Stimulated activated effector memory CD8-positive, alpha-beta T cell treated with anti-CD3 and anti-CD28 coated beads, Interleukin-12 subunit alpha, Interleukin-12 subunit beta, amount 100 ng/mL, for 72 hours (primary cell): ENCODE measurements around the gene HOXC4.

Experiments
- ATAC-seq: fragments of 150-1000 bp; cut with Tn5 transposase; 2 replicates; pipeline ENCODE4 v1.10.0; 2021
- DNase-seq, 2 donors: peaks; one replicate each; pipeline ENCODE4 v3.0.0; 2021 to 2022; ENCODE audit warnings: low spot score in 2 of 2
- H3K27ac Mint-ChIP-seq: one replicate; pipeline ENCODE4 v1.8.0; 2022; ENCODE audit warnings: mild to moderate bottlenecking, mixed read lengths
- H3K36me3 Mint-ChIP-seq: one replicate; pipeline ENCODE4 v1.8.0; 2022; ENCODE audit warnings: mild to moderate bottlenecking, mixed read lengths
- H3K4me1 Mint-ChIP-seq: one replicate; pipeline ENCODE4 v1.8.0; 2022; ENCODE audit warnings: mixed read lengths
- H3K4me3 Mint-ChIP-seq: one replicate; pipeline ENCODE4 v1.8.0; 2022; ENCODE audit warnings: mild to moderate bottlenecking, mixed read lengths
- H3K9me3 Mint-ChIP-seq: one replicate; pipeline ENCODE4 v1.8.0; 2022; ENCODE audit warnings: mixed read lengths

The HOXC4 gene

DNA sequence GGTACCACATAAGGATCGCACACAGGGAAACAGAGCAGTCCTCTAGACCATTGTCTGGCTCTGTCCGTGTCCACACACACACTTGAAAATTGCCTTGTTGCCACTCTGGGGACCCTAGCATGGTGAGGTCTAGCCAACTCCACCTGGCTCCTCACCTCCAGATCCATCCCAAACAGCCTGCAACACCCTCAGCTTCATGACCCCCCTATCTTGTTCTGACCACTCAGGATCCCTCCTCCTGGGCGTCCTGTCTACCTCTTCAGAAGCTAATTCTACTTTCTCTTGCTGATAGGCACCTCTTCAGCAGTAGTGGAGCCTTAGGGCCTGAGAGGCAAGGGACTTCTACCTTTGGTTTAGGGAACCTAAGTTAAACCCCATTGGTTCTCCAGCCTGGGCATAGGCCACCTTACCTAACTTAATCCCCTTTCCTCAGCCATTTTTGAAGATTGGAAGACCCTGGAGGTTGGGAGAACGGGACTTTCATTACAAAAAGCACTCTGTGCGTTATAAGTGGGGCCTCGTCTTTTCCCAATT, 21.5 kb upstream of the HOXC4 start:
- ATAC-seq (no peak), DNase-seq (no peak)
- Mint-ChIP-seq H3K36me3 (peaks cover 2% of the 10 kb centered on the region), H3K4me1 (peaks cover 18% of the 10 kb centered on the region), H3K27ac (no peak overlapping the region), H3K4me3 (peak overlapping the region; percentile 71), H3K9me3 (no peaks in the 10 kb centered on the region)

- no peaks in the 10 kb centered on the region for H3K36me3 Mint-ChIP-seq
- peak; percentile 55 to 83 for DNase-seq
- ATAC-seq = peak; percentile 29
- H3K4me1 Mint-ChIP-seq = peaks cover 16% of the 10 kb centered on the region
- H3K4me3 Mint-ChIP-seq = peak within 1 kb of the TSS; percentile 71
- H3K27ac Mint-ChIP-seq = no peak within 1 kb of the TSS
- H3K9me3 Mint-ChIP-seq = no peaks in the 10 kb centered on the region
These were observed 21.0 kb upstream of the HOXC4 start, which contains the start of gene HOXC5 for GRCh38 chr12:54032627-54033100. Gene HOXC5, plus strand, starts transcription at chr12:54033050. Its CDS starts 73 bp downstream, at chr12:54033123.

GRCh38 chr12:54033106-54033979, 20.3 kb upstream of the HOXC4 start:
- Mint-ChIP-seq H3K36me3 (no peaks in the 10 kb centered on the region), H3K4me3 (peak overlapping the region; percentile 71), H3K9me3 (no peaks in the 10 kb centered on the region), H3K4me1 (peaks cover 16% of the 10 kb centered on the region), H3K27ac (no peak overlapping the region)
- ATAC-seq (peak; percentile 50), DNase-seq (peak in 1 of 2 donors; percentile 69)

- Mint-ChIP-seq H3K27ac (no peak overlapping the region), H3K4me1 (peaks cover 16% of the 10 kb centered on the region)
These were observed 19.5 kb upstream of the HOXC4 start for GRCh38 chr12:54033980-54034784.

DNA sequence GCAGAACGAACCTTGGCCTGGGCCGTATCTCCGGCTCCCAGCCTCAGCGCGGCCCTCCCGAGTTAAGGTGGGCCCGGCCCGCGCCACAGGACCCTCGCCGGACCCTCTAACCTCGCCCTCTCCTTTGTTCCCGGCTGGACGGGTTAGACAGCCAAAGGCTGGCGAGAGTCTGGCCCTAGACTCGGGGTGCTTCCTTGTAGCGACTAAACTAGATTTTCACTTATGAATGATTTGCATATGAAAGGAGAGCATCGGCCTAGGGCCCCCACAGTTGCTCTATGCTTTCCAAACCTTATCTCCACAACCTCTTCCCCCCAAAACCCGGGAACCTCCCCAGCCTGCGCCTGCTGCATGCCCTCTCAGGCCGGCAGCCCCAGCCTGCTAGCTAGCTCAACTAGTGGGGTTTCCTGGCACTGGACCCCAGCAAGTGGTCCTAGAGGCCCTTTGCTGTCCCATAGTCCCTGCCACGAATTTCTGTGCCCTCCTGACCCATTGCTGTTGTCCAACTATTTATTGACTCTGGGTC, 18.8 kb upstream of the HOXC4 start:
- Mint-ChIP-seq H3K4me3 (peak overlapping the region; percentile 71), H3K9me3 (no peaks in the 10 kb centered on the region), H3K27ac (no peak overlapping the region), H3K4me1 (peaks cover 16% of the 10 kb centered on the region), H3K36me3 (no peaks in the 10 kb centered on the region)
- ATAC-seq (no peak), DNase-seq (no peak)

More at GRCh38 chr12:54033980-54034784, 19.5 kb upstream of the HOXC4 start:
- H3K4me3 Mint-ChIP-seq = peak overlapping the region; percentile 71
- DNase-seq (no peak), ATAC-seq (no peak)
- H3K9me3 Mint-ChIP-seq = no peaks in the 10 kb centered on the region
- H3K36me3 Mint-ChIP-seq = no peaks in the 10 kb centered on the region

- Mint-ChIP-seq H3K9me3 (no peaks in the 10 kb centered on the region), H3K4me3 (no peak overlapping the region), H3K27ac (no peak overlapping the region), H3K4me1 (peaks cover 16% of the 10 kb centered on the region), H3K36me3 (no peaks in the 10 kb centered on the region)
- ATAC-seq (no peak), DNase-seq (no peak)
These were observed 17.9 kb upstream of the HOXC4 start for GRCh38 chr12:54035568-54036264.

- Mint-ChIP-seq H3K9me3 (no peaks in the 10 kb centered on the region), H3K4me3 (no peak overlapping the region), H3K36me3 (no peaks in the 10 kb centered on the region), H3K27ac (no peak overlapping the region), H3K4me1 (peaks cover 16% of the 10 kb centered on the region)
- no peak for ATAC-seq
- DNase-seq = no peak
These were observed 16.8 kb upstream of the HOXC4 start for GRCh38 chr12:54036620-54037359.

DNA sequence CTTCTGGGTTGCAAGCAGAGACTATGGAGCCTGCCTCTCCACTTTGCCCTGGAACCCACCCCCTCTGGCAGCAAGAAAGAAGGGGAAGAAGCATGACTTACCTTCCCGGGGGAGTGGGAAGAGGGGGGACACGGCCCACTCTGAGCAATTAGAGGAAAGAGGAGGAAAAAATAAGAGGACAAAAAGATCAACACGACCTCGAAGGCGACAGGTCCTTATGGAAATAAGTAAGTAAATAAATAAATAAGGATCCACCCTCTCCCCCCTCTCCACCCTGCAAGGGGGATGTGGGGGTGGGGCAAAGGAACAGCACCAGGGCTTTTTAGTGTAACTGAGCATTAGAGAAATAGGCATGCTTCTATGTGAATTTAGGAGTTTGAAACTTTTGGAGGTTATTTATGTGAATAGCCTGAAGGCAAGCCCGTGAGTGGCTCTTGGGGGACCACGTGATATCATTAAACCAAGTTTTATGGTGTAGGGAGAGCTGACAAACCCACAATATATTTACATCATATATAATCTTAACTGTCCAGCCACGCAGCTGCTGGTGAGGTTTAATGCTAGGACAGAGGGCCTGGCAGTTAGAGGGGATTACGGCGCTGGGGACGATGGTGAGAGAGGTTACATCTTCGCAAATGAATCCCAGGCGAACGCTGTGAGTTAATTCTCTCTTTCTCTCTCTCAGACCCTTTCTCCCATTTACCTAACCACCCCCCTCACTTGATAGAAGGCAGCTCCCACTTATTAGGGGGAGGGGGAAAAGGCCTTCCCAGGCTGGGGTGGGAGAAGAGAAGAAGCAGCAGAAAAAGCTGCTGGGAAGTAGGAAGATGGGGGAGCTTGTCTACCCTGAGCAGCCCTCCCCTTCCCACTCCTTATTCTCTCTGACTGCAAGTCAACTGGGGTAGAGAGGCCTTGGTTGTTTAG, 16.0 kb upstream of the HOXC4 start:
- Mint-ChIP-seq H3K27ac (no peak overlapping the region), H3K4me1 (peaks cover 14% of the 10 kb centered on the region)
- no peak for ATAC-seq

GRCh38 chr12:54038284-54038870, 15.3 kb upstream of the HOXC4 start:
- no peaks in the 10 kb centered on the region for H3K9me3 Mint-ChIP-seq
- H3K36me3 Mint-ChIP-seq = no peaks in the 10 kb centered on the region
- no peak overlapping the region for H3K27ac Mint-ChIP-seq
- H3K4me1 Mint-ChIP-seq = peaks cover 9% of the 10 kb centered on the region
- no peak for DNase-seq
- ATAC-seq = no peak
- no peak overlapping the region for H3K4me3 Mint-ChIP-seq

More for the DNA sequence above, 16.0 kb upstream of the HOXC4 start:
- no peaks in the 10 kb centered on the region for H3K9me3 Mint-ChIP-seq
- no peaks in the 10 kb centered on the region for H3K36me3 Mint-ChIP-seq
- DNase-seq = no peak
- H3K4me3 Mint-ChIP-seq = no peak overlapping the region

- H3K9me3 Mint-ChIP-seq = no peaks in the 10 kb centered on the region
- no peak overlapping the region for H3K4me3 Mint-ChIP-seq
- DNase-seq = no peak
- no peaks in the 10 kb centered on the region for H3K36me3 Mint-ChIP-seq
- peaks cover 5% of the 10 kb centered on the region for H3K4me1 Mint-ChIP-seq
- no peak overlapping the region for H3K27ac Mint-ChIP-seq
- no peak for ATAC-seq
These were observed 14.7 kb upstream of the HOXC4 start for GRCh38 chr12:54038871-54039414.

DNA sequence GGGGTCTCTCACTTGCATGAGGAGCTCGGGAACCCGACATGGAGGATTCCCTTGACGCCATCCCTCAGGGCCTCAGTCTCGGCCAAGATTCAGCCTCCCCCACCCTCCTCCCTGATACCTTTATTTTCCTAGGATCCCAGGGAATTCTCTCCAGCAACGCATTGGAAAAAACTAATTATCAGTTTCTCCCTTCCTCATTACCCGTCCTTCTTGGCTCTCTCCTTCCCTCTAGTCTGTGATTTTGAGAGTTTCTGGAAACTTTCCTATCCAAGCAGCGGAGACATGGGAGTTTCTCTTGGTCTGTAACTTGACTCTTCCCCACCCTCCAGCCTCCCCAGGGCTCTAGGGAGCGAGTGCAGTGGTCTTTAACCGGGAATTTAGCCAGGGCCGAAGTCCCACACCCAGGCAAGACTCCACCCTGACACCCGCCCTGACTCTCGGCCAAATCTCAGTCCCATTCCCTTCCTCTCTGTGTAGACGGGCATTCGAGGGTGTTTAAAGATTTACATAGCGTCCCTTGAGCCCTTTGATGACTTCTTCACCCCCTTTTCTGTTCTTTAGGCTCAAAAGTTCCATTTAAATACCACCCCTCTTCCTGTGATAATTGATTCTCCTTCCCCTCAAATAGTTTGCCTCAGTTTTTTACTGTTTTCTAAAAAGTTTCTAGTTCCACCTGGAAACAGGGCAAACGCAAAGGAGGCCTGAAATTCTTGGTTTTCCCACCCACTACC, 14.1 kb upstream of the HOXC4 start:
- no peaks in the 10 kb centered on the region for H3K9me3 Mint-ChIP-seq

GRCh38 chr12:54040148-54040494, 13.5 kb upstream of the HOXC4 start:
- Mint-ChIP-seq H3K36me3 (no peaks in the 10 kb centered on the region), H3K4me3 (no peak overlapping the region)

More for the DNA sequence above, 14.1 kb upstream of the HOXC4 start:
- Mint-ChIP-seq H3K36me3 (no peaks in the 10 kb centered on the region), H3K4me3 (no peak overlapping the region), H3K4me1 (peaks cover 5% of the 10 kb centered on the region), H3K27ac (no peak overlapping the region)
- ATAC-seq (no peak), DNase-seq (no peak)

More at GRCh38 chr12:54040148-54040494, 13.5 kb upstream of the HOXC4 start:
- ATAC-seq (no peak), DNase-seq (no peak)
- no peak overlapping the region for H3K27ac Mint-ChIP-seq
- peaks cover 1% of the 10 kb centered on the region for H3K4me1 Mint-ChIP-seq
- no peaks in the 10 kb centered on the region for H3K9me3 Mint-ChIP-seq
